HG03097 (cell line): ENCODE measurements around the gene NAA25.

Experiments used
- ATAC-seq: cut with Tn5 transposase; IDR thresholded peaks from one replicate; pipeline ENCODE4 v1.9.1; 2021; ENCODE audit not compliant: unreplicated experiment, low FRiP score

The NAA25 gene

GRCh38 chr12:111981987-111982386 is 126.6 kb downstream of the NAA25 start:
- ATAC-seq = no peak

- no peak for ATAC-seq
These were observed 128.0 kb downstream of the NAA25 start for GRCh38 chr12:111980598-111980997.

GRCh38 chr12:111978545-111978944 is 130.0 kb downstream of the NAA25 start:
- no peak for ATAC-seq

GRCh38 chr12:111976860-111977259 is 131.7 kb downstream of the NAA25 start:
- no peak for ATAC-seq
